HepG2 (cell line): ENCODE data around the gene HS6ST1. TPM values are rescaled to one million over a fixed set of nuclear protein-coding genes. Genes with fewer than 3 reads are reported as not detected.

Source experiments
- ARNT2 ChIP-seq: sonication (generic); formaldehyde crosslinking; IDR thresholded peaks from 2 replicates; pipeline ENCODE4 v1.8.0; 2022; ENCODE audit warnings: mild to moderate bottlenecking, low read depth, missing genetic modification reagents, moderate library complexity
- CCDC6 ChIP-seq: sonication (generic); formaldehyde crosslinking; IDR thresholded peaks from 2 replicates; pipeline ENCODE4 v1.8.1; 2022; ENCODE audit warnings: mild to moderate bottlenecking, missing genetic modification reagents, moderate library complexity
- FOSL1 ChIP-seq: sonication (generic); formaldehyde crosslinking; IDR thresholded peaks from 2 replicates; pipeline ENCODE4 v1.9.0; 2021; ENCODE audit warnings: missing genetic modification reagents, borderline replicate concordance
- KAT2B ChIP-seq: fragments of 150-350 bp; IDR thresholded peaks from 2 replicates; pipeline ENCODE4 v1.6.1; 2014; ENCODE audit warnings: low read depth, low read length, borderline replicate concordance
- PAF1 ChIP-seq: IDR thresholded peaks from 2 replicates; pipeline ENCODE4 v1.6.1; 2016; ENCODE audit warnings: missing genetic modification reagents, missing compliant biosample characterization
- POLR2A ChIP-seq, 2 experiments: IDR thresholded peaks; 2 replicates each; pipeline ENCODE4 v1.6.1; 2011; ENCODE audit warnings: low read depth in 2 of 2, low read length in 2 of 2, mild to moderate bottlenecking in 1 of 2, moderate library complexity in 1 of 2; ENCODE audit not compliant: insufficient read depth in 1 of 2
- RFX5 ChIP-seq: IDR thresholded peaks from 2 replicates; pipeline ENCODE4 v1.6.1; 2011; ENCODE audit warnings: low read depth, low read length, improper control_type of control experiment
- TBP ChIP-seq: sonication (generic); formaldehyde crosslinking; IDR thresholded peaks from 2 replicates; pipeline ENCODE4 v1.5.0; 2020; ENCODE audit warnings: missing genetic modification reagents
- TMF1 ChIP-seq: sonication (generic); formaldehyde crosslinking; IDR thresholded peaks from 2 replicates; pipeline ENCODE4 v1.8.1; 2022; ENCODE audit warnings: low read depth, missing genetic modification reagents
- ZNF121 ChIP-seq: sonication (generic); formaldehyde crosslinking; IDR thresholded peaks from 2 replicates; pipeline ENCODE4 v1.5.0; 2020; ENCODE audit warnings: mild to moderate bottlenecking, missing genetic modification reagents
- ZNF563 ChIP-seq: sonication (generic); formaldehyde crosslinking; IDR thresholded peaks from 2 replicates; pipeline ENCODE4 v1.8.0; 2022; ENCODE audit warnings: mild to moderate bottlenecking, moderate library complexity, missing genetic modification reagents
- ZNF614 ChIP-seq: IDR thresholded peaks from 2 replicates; pipeline ENCODE4 v1.6.1; 2018; ENCODE audit warnings: missing biosample characterization, missing genetic modification reagents, inconsistent platforms, borderline replicate concordance
- ZNF746 ChIP-seq: sonication (generic); formaldehyde crosslinking; IDR thresholded peaks from 2 replicates; pipeline ENCODE4 v1.8.0; 2022; ENCODE audit warnings: mild to moderate bottlenecking, missing genetic modification reagents
- ZNF75D ChIP-seq: sonication (generic); formaldehyde crosslinking; IDR thresholded peaks from 2 replicates; pipeline ENCODE4 v1.8.1; 2023; ENCODE audit warnings: missing genetic modification reagents, mild to moderate bottlenecking, borderline replicate concordance
- polyA plus RNA-seq, 8 experiments: library from polyadenylated mRNA; depleted of rRNA in 3 of 8; stranded (reverse) in 7 of 8; unstranded in 1 of 8; fragments of >200 nt; fragmentation: Illumina TruSeq in 4 of 8; extraction: Trizol in 4 of 8; gene quantifications; 2 replicates each; pipeline versions ENCODE4 v1.2.1 to v1.2.3, GENCODE V29; 2011 to 2016; ENCODE audit warnings: low read depth in 4 of 8, missing spikeins in 1 of 8, mixed read lengths in 1 of 8; ENCODE audit not compliant: insufficient read depth in 1 of 8
- total RNA-seq, 5 experiments: library from RNA; depleted of rRNA; stranded (reverse); fragments of >200 nt; fragmentation: Illumina TruSeq; extraction: Trizol; gene quantifications; 2 replicates each; pipeline ENCODE4 v1.2.3, GENCODE V29; 2016; ENCODE audit warnings: low read depth in 1 of 5
- TF ChIP-seq, protein P1 (sequence below): IDR thresholded peaks from 2 replicates; pipeline ENCODE4 v1.6.1; 2016; ENCODE audit warnings: low read depth, control low read depth
- TF ChIP-seq, protein P2 (sequence below): sonication (generic); formaldehyde crosslinking; IDR thresholded peaks from 2 replicates; pipeline ENCODE4 v1.5.1; 2020; ENCODE audit warnings: missing genetic modification reagents, mild to moderate bottlenecking, borderline replicate concordance
- TF ChIP-seq, protein P3 (sequence below): sonication (generic); formaldehyde crosslinking; IDR thresholded peaks from 2 replicates; pipeline ENCODE4 v1.5.0; 2020; ENCODE audit warnings: missing genetic modification reagents
- TF ChIP-seq, protein P4 (sequence below): IDR thresholded peaks from 2 replicates; pipeline ENCODE4 v1.6.1; 2018; ENCODE audit warnings: missing genetic modification reagents, mild to moderate bottlenecking, missing compliant biosample characterization
- TF ChIP-seq, protein P5 (sequence below): sonication (generic); formaldehyde crosslinking; IDR thresholded peaks from 2 replicates; pipeline ENCODE4 v1.8.0; 2022; ENCODE audit warnings: mild to moderate bottlenecking, missing genetic modification reagents
- TF ChIP-seq, protein P6 (sequence below): sonication (generic); formaldehyde crosslinking; IDR thresholded peaks from 2 replicates; pipeline ENCODE4 v1.4.0; 2020; ENCODE audit warnings: mild to moderate bottlenecking, missing genetic modification reagents
- TF ChIP-seq, protein P7 (sequence below): sonication (generic); formaldehyde crosslinking; IDR thresholded peaks from 2 replicates; pipeline ENCODE4 v1.4.0; 2020; ENCODE audit warnings: missing genetic modification reagents

Gene HS6ST1
- total and polyA plus RNA-seq, 2 of the 13 experiments (the other 11 are each of a cell fraction or from before 2014, with no cell fraction given): 34.5 to 84.6 TPM

DNA sequence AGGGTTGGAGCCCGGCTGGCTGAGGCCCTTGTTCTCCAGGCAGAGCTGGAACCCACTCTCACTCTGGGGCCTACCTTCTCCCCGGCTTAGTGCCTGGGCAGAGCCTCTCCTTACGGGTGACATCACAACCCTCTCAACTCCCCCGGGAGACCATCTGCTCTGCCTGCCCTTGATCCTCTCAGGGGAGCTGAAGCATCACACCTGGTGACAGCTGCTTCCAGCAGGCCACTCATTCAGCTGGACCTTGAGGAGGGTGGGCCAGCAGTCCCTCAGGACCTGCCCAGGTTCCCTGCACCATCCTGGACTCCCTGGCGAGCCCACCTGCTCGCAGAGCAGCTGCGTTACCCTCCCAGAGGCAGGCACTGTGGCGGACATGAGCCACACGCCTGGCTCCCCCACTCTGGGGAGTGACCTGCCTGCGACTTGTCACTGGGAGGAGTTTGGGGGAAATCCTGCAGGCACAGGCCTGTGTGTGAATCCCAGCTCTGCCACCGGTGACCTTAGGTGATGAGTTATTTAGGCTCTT, 13.1 kb downstream of the HS6ST1 start (continued):
- TF ChIP-seq TMF1 (CRISPR knock-in tag) (0 out of 2 replicates have a peak, but pooled peaks have one; percentile 9), RFX5 (no peak), FOSL1 (no peak), TBP (CRISPR knock-in tag) (no peak), PAF1 (CRISPR knock-in tag) (no peak), ZNF121 (CRISPR knock-in tag) (no peak), ZNF746 (CRISPR knock-in tag) (no peak), KAT2B (no peak), POLR2A (IDR thresholded peaks at IDR 0.05; ENCODE audit: insufficient read depth in 1 of 2, low read depth in 2 of 2, low read length in 2 of 2) (no peak), ARNT2 (CRISPR knock-in tag) (no peak), ZNF614 (CRISPR knock-in tag) (no peak), ZNF563 (CRISPR knock-in tag) (no peak), CCDC6 (no peak), ZNF75D (CRISPR knock-in tag) (0 out of 2 replicates have a peak, but pooled peaks have one; percentile 63)
- TF ChIP-seq, protein P1, sequence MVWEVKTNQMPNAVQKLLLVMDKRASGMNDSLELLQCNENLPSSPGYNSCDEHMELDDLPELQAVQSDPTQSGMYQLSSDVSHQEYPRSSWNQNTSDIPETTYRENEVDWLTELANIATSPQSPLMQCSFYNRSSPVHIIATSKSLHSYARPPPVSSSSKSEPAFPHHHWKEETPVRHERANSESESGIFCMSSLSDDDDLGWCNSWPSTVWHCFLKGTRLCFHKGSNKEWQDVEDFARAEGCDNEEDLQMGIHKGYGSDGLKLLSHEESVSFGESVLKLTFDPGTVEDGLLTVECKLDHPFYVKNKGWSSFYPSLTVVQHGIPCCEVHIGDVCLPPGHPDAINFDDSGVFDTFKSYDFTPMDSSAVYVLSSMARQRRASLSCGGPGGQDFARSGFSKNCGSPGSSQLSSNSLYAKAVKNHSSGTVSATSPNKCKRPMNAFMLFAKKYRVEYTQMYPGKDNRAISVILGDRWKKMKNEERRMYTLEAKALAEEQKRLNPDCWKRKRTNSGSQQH (CRISPR knock-in tag): peak; percentile 48; the same call in 1 of the 2 replicates
- TF ChIP-seq, protein P2, sequence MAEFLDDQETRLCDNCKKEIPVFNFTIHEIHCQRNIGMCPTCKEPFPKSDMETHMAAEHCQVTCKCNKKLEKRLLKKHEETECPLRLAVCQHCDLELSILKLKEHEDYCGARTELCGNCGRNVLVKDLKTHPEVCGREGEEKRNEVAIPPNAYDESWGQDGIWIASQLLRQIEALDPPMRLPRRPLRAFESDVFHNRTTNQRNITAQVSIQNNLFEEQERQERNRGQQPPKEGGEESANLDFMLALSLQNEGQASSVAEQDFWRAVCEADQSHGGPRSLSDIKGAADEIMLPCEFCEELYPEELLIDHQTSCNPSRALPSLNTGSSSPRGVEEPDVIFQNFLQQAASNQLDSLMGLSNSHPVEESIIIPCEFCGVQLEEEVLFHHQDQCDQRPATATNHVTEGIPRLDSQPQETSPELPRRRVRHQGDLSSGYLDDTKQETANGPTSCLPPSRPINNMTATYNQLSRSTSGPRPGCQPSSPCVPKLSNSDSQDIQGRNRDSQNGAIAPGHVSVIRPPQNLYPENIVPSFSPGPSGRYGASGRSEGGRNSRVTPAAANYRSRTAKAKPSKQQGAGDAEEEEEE (CRISPR knock-in tag): 0 out of 2 replicates have a peak, but pooled peaks have one; percentile 37
- TF ChIP-seq, protein P3, sequence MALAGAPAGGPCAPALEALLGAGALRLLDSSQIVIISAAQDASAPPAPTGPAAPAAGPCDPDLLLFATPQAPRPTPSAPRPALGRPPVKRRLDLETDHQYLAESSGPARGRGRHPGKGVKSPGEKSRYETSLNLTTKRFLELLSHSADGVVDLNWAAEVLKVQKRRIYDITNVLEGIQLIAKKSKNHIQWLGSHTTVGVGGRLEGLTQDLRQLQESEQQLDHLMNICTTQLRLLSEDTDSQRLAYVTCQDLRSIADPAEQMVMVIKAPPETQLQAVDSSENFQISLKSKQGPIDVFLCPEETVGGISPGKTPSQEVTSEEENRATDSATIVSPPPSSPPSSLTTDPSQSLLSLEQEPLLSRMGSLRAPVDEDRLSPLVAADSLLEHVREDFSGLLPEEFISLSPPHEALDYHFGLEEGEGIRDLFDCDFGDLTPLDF (CRISPR knock-in tag): no peak
- TF ChIP-seq, protein P4, sequence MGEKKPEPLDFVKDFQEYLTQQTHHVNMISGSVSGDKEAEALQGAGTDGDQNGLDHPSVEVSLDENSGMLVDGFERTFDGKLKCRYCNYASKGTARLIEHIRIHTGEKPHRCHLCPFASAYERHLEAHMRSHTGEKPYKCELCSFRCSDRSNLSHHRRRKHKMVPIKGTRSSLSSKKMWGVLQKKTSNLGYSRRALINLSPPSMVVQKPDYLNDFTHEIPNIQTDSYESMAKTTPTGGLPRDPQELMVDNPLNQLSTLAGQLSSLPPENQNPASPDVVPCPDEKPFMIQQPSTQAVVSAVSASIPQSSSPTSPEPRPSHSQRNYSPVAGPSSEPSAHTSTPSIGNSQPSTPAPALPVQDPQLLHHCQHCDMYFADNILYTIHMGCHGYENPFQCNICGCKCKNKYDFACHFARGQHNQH: no peak; the same call in 1 of the 2 replicates
- TF ChIP-seq, protein P5, sequence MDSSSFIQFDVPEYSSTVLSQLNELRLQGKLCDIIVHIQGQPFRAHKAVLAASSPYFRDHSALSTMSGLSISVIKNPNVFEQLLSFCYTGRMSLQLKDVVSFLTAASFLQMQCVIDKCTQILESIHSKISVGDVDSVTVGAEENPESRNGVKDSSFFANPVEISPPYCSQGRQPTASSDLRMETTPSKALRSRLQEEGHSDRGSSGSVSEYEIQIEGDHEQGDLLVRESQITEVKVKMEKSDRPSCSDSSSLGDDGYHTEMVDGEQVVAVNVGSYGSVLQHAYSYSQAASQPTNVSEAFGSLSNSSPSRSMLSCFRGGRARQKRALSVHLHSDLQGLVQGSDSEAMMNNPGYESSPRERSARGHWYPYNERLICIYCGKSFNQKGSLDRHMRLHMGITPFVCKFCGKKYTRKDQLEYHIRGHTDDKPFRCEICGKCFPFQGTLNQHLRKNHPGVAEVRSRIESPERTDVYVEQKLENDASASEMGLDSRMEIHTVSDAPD: no peak
- TF ChIP-seq, protein P6, sequence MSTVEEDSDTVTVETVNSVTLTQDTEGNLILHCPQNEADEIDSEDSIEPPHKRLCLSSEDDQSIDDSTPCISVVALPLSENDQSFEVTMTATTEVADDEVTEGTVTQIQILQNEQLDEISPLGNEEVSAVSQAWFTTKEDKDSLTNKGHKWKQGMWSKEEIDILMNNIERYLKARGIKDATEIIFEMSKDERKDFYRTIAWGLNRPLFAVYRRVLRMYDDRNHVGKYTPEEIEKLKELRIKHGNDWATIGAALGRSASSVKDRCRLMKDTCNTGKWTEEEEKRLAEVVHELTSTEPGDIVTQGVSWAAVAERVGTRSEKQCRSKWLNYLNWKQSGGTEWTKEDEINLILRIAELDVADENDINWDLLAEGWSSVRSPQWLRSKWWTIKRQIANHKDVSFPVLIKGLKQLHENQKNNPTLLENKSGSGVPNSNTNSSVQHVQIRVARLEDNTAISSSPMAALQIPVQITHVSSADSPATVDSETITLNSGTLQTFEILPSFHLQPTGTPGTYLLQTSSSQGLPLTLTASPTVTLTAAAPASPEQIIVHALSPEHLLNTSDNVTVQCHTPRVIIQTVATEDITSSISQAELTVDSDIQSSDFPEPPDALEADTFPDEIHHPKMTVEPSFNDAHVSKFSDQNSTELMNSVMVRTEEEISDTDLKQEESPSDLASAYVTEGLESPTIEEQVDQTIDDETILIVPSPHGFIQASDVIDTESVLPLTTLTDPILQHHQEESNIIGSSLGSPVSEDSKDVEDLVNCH (CRISPR knock-in tag): no peak
- TF ChIP-seq, protein P7, sequence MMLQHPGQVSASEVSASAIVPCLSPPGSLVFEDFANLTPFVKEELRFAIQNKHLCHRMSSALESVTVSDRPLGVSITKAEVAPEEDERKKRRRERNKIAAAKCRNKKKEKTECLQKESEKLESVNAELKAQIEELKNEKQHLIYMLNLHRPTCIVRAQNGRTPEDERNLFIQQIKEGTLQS (CRISPR knock-in tag): no peak
